Fibroblast of lung (primary cell): ENCODE measurements around the gene KPNA5. TPM values are rescaled to one million over a fixed set of nuclear protein-coding genes. Genes with fewer than 3 reads are reported as not detected.

Experiments used
- DNase-seq, 2 donors: peaks; one replicate each; pipeline versions ENCODE4 v3.0.0 to v3.0.0-alpha.2; 2010; ENCODE audit warnings: low read depth in 2 of 2
- H2AFZ ChIP-seq: 2 replicates; pipeline ENCODE4 v1.5.1; 2012; ENCODE audit warnings: low read length, control low read depth, inconsistent platforms
- H3K27ac ChIP-seq: 2 replicates; pipeline ENCODE4 v1.5.1; 2011; ENCODE audit warnings: low read length, control low read depth; ENCODE audit not compliant: insufficient read depth
- H3K27me3 ChIP-seq: 2 replicates; pipeline ENCODE4 v1.5.1; 2011; ENCODE audit warnings: mild to moderate bottlenecking, low read length; ENCODE audit not compliant: control insufficient read depth, insufficient read depth
- H3K36me3 ChIP-seq: 2 replicates; pipeline ENCODE4 v1.5.1; 2011; ENCODE audit warnings: low read length; ENCODE audit not compliant: control insufficient read depth, insufficient read depth
- H3K4me1 ChIP-seq: 2 replicates; pipeline ENCODE4 v1.5.1; 2011; ENCODE audit warnings: low read length; ENCODE audit not compliant: control insufficient read depth, insufficient read depth; ENCODE audit errors: extremely low read depth
- H3K4me2 ChIP-seq: 2 replicates; pipeline ENCODE4 v1.5.1; 2011; ENCODE audit warnings: low read length, control low read depth; ENCODE audit not compliant: insufficient read depth; ENCODE audit errors: extremely low read depth
- H3K4me3 ChIP-seq, 4 experiments: fragments of 200-600 bp in 1 of 4; sonication (generic) in 1 of 4; replicated peaks in 1 of 4; 2 replicates each; pipeline ENCODE4 v1.5.1; 2011 to 2016; ENCODE audit warnings: low read length in 4 of 4, low read depth in 3 of 4, mild to moderate bottlenecking in 3 of 4, control low read depth in 2 of 4, inconsistent platforms in 1 of 4, mixed read lengths in 1 of 4; ENCODE audit not compliant: insufficient read depth in 1 of 4; ENCODE audit errors: control extremely low read depth in 1 of 4
- H3K79me2 ChIP-seq: 2 replicates; pipeline ENCODE4 v1.5.1; 2012; ENCODE audit warnings: mild to moderate bottlenecking, low read length, inconsistent platforms; ENCODE audit not compliant: control insufficient read depth, insufficient read depth
- H3K9ac ChIP-seq: 2 replicates; pipeline ENCODE4 v1.5.1; 2011; ENCODE audit warnings: mild to moderate bottlenecking, low read length, control low read depth; ENCODE audit not compliant: insufficient read depth
- H3K9me3 ChIP-seq: 2 replicates; pipeline ENCODE4 v1.5.1; 2012; ENCODE audit warnings: low read depth, low read length; ENCODE audit not compliant: control insufficient read depth, insufficient read depth
- H4K20me1 ChIP-seq: 2 replicates; pipeline ENCODE4 v1.5.1; 2011; ENCODE audit warnings: low read length; ENCODE audit not compliant: control insufficient read depth, insufficient read depth; ENCODE audit errors: extremely low read depth
- CTCF ChIP-seq, 2 donors: IDR thresholded peaks in 1 of 2; conservative IDR thresholded peaks in 1 of 2; 1 replicate in 1 of 2; 2 replicates in 1 of 2; pipeline ENCODE4 v1.5.1; 2011 to 2012; ENCODE audit warnings: low read length in 2 of 2, control low read depth in 1 of 2, inconsistent platforms in 1 of 2, low read depth in 1 of 2, mild to moderate bottlenecking in 1 of 2
- EZH2 ChIP-seq: IDR thresholded peaks from 2 replicates; pipeline ENCODE4 v1.5.1; 2012; ENCODE audit warnings: low read length, control low read depth, mild to moderate bottlenecking; ENCODE audit errors: missing control alignments
- polyA plus RNA-seq, 2 donors: library from polyadenylated mRNA; depleted of rRNA in 1 of 2; stranded (reverse) in 1 of 2; unstranded in 1 of 2; fragments of >200 nt; gene quantifications; 2 replicates each; pipeline ENCODE4 v1.2.1, GENCODE V29; 2011 to 2012; ENCODE audit warnings: missing spikeins in 1 of 2
- total RNA-seq: library from RNA; depleted of rRNA; stranded (reverse); fragments of >200 nt; gene quantifications from 2 replicates; pipeline ENCODE4 v1.2.1, GENCODE V29; 2014

The KPNA5 gene
- total and polyA plus RNA-seq, 2 donors (not counting 1 experiment from before 2014, with no cell fraction given), result 7.9 to 11.6 TPM

- DNase-seq, result peak in 1 of 2 donors; percentile 62
- Histone ChIP-seq H3K4me2 (peak overlapping the region; percentile 86), H3K9me3 (no peaks in the 10 kb centered on the region), H3K36me3 (peaks cover 2% of the 10 kb centered on the region), H3K79me2 (no peaks in the 10 kb centered on the region), H4K20me1 (no peaks in the 10 kb centered on the region), H2AFZ (peak overlapping the region; percentile 93), H3K27ac (peak overlapping the region; percentile 74), H3K9ac (peak overlapping the region; percentile 80), H3K27me3 (no peaks in the 10 kb centered on the region), H3K4me1 (no peaks in the 10 kb centered on the region), H3K4me3 (peak overlapping the region; percentile 68 to 74 (median 70))
- no peak for TF ChIP-seq EZH2
- no peak for TF ChIP-seq CTCF (conservative IDR thresholded peaks at IDR 0.05 in 1 of 2, IDR thresholded peaks at IDR 0.05 in 1 of 2; ENCODE audit: low read depth in 1 of 2, low read length in 2 of 2)
These were observed 83.6 kb downstream of the KPNA5 start for GRCh38 chr6:116764629-116764960.

GRCh38 chr6:116764961-116765841 lies 84.2 kb downstream of the KPNA5 start, which contains the start of gene FAM162B:
FAM162B (minus strand) TSS chr6:116765719; CDS start chr6:116765576, 143 bp downstream.
- no peaks in the 10 kb centered on the region for H3K4me1 ChIP-seq
- H3K36me3 ChIP-seq, result no peaks in the 10 kb centered on the region
- peak within 1 kb of the TSS; percentile 74 for H3K27ac ChIP-seq
- no peaks in the 10 kb centered on the region for H3K27me3 ChIP-seq
- peak; percentile 31 to 56 for DNase-seq
- H3K9ac ChIP-seq, result peak within 1 kb of the TSS; percentile 80
- no peaks in the 10 kb centered on the region for H3K9me3 ChIP-seq
- no peaks in the 10 kb centered on the region for H4K20me1 ChIP-seq
- TF ChIP-seq EZH2 (no peak), CTCF (conservative IDR thresholded peaks at IDR 0.05 in 1 of 2, IDR thresholded peaks at IDR 0.05 in 1 of 2; ENCODE audit: low read depth in 1 of 2, low read length in 2 of 2) (no peak)
- peak within 1 kb of the TSS; percentile 86 for H3K4me2 ChIP-seq
- peak within 1 kb of the TSS; percentile 93 for H2AFZ ChIP-seq
- peak within 1 kb of the TSS; percentile 68 to 74 (median 70) for H3K4me3 ChIP-seq
- no peaks in the 10 kb centered on the region for H3K79me2 ChIP-seq

- Histone ChIP-seq H3K9me3 (no peaks in the 10 kb centered on the region), H3K27ac (no peak overlapping the region), H3K4me3 (no peak overlapping the region), H3K4me2 (no peak overlapping the region), H2AFZ (no peak overlapping the region), H3K9ac (no peak overlapping the region), H3K4me1 (no peaks in the 10 kb centered on the region), H3K79me2 (no peaks in the 10 kb centered on the region), H3K36me3 (no peaks in the 10 kb centered on the region), H4K20me1 (no peaks in the 10 kb centered on the region), H3K27me3 (no peaks in the 10 kb centered on the region)
- TF ChIP-seq CTCF (conservative IDR thresholded peaks at IDR 0.05 in 1 of 2, IDR thresholded peaks at IDR 0.05 in 1 of 2; ENCODE audit: low read depth in 1 of 2, low read length in 2 of 2), result no peak
- TF ChIP-seq EZH2, result no peak
- DNase-seq, result no peak
These were observed 85.6 kb downstream of the KPNA5 start for GRCh38 chr6:116766506-116767176.
